Measurements from ENCODE around the gene WNT3. TPM values are rescaled to one million over a fixed set of nuclear protein-coding genes. Genes with fewer than 3 reads are reported as not detected.

Gene WNT3
- total and polyA plus RNA-seq, 2 of the 8 experiments (the other 6 are each of a cell fraction or from before 2014, with no cell fraction given) = 0.56 to 2.0 TPM

DNA sequence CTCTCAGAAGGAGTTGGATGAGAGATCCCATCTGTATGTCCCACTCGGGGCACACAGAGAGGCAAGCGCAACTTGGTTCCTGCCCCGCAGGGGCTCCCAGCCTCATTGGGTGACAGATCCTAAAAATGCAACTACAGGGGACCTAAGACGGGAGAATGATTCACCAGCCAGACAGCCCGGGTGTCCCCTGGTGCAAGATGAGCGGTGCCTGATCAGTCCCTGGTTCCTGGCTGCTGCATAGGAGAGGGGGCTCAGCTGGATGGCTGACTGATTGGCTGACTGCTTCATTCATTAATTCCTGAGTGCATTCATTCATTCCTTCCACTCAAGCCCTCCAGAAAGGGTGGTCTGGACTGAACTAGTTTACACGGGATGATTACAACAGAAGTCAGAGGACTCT is 22.0 kb downstream of the WNT3 start (continued):
- TF ChIP-seq SAP30 (IDR thresholded peaks at IDR 0.05; ENCODE audit: insufficient read depth, insufficient replicate concordance, low read length) = no peak
- no peak for TF ChIP-seq SUZ12 (IDR thresholded peaks at IDR 0.05; ENCODE audit: low read length)

All from H1 (cell line).